GM12873 (cell line): Measurements from ENCODE around the gene BLTP2.

Experiments used
- CTCF ChIP-seq: IDR thresholded peaks from 2 replicates; pipeline ENCODE4 v1.5.1; 2012; ENCODE audit warnings: low read depth, mild to moderate bottlenecking, moderate library complexity, low read length, control low read depth; ENCODE audit not compliant: insufficient read depth; ENCODE audit errors: missing control alignments

The BLTP2 gene

DNA sequence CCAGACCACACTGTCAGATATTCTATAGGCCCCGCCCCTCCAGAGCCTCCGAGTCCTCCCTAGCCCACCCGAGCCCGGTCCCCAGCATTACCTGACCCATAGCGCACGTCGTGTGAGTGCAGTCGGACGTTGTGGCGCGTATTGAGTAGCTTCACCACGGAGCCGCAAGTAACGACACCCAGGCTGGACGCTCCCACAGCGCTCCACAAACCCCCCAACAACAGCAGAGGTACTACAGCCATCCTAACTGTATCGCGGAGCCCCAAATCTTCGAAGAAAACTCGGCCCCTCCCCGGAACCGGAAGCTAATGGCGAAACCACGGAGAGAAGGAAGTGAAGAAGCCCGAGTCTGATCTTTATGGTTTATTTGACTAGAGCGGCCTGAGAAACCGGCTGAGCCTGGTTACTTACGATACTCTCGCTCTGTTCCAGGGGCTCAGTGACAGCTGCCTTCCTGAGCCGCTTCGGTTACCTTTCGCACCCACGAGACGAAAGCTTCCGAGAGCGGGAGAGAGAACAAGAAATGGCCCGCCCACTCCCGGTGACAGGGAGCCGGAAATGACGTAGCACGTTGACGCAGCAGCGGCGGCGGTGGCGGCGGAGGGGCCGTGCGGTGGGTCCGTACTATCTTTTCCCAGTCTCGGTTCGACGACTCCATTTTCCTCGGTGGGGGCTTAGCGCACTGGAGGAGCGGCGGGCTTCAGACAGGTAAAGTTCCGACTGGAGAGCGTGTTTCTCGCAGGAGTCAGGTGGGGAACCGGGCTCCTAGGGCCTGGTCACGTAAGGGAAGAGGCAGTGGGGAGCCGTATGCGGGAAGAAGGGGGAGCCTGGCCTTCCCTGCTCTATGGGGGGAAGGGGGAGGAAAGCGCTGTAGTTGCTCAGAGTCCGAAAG, 16.9 kb upstream of the BLTP2 start, which contains the start of the genes SDF2 and SUPT6H:
TSS of gene SDF2 (minus strand) at position 272 of the 892 bp plus-strand sequence. CDS start at position 242, 30 bp downstream.
TSS of gene SUPT6H (plus strand) at position 571 of the 892 bp plus-strand sequence. CDS start 11,197 bp downstream, outside the sequence.
- peak; percentile 34 for TF ChIP-seq CTCF

- no peak for TF ChIP-seq CTCF
Observed at GRCh38 chr17:28657756-28658155, 12.8 kb upstream of the BLTP2 start.

- TF ChIP-seq CTCF, result no peak
Observed at GRCh38 chr17:28655160-28655559, 10.2 kb upstream of the BLTP2 start.

GRCh38 chr17:28648698-28649097, 3.7 kb upstream of the BLTP2 start:
- TF ChIP-seq CTCF, result no peak

- no peak for TF ChIP-seq CTCF
Observed at GRCh38 chr17:28646039-28646754, 1.2 kb upstream of the BLTP2 start.

DNA sequence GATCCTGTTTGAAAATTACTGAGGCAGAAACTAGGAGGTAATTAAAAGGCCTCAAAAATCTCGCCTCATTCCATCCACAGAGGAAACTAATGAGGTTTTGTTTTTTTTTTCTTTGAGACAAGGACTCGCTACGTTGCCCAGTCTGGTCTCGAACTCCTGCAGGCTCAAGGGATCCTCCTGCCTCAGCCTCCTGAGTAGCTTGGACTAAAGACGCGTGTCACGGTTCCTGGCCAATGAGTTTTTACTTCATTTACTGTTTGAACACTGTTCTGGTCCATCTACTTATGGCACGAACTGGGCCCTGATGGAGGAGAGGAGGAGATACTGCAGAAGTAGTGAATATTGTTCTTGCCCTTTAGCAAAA, 600 bp upstream of the BLTP2 start:
- TF ChIP-seq CTCF, result no peak
